AG09309 (cell line): ENCODE data around the gene AMIGO1.

ENCODE experiments used
- DNase-seq: peaks from one replicate; pipeline ENCODE4 v3.0.0-alpha.2; 2010; ENCODE audit warnings: low read depth
- H3K4me3 ChIP-seq: 2 replicates; pipeline ENCODE4 v1.5.1; 2011; ENCODE audit warnings: mild to moderate bottlenecking, low read depth, low read length, moderate library complexity; ENCODE audit not compliant: control insufficient read depth
- CTCF ChIP-seq: IDR thresholded peaks from 2 replicates; pipeline ENCODE4 v1.5.1; 2011; ENCODE audit warnings: mild to moderate bottlenecking, low read depth, low read length, inconsistent platforms; ENCODE audit not compliant: insufficient read depth, control insufficient read depth; ENCODE audit errors: missing control alignments

AMIGO1 gene

GRCh38 chr1:109483672-109484518 lies 25.6 kb downstream of the AMIGO1 start, which contains the start of gene ATXN7L2:
ATXN7L2 (plus strand) TSS chr1:109483905; CDS start chr1:109483954, 49 bp downstream.
- no peak for TF ChIP-seq CTCF

GRCh38 chr1:109482791-109483671 lies 26.5 kb downstream of the AMIGO1 start:
- TF ChIP-seq CTCF, result no peak
- no peak for DNase-seq
- H3K4me3 ChIP-seq, result peak overlapping the region; percentile 65

More at GRCh38 chr1:109483672-109484518, 25.6 kb downstream of the AMIGO1 start, which contains the start of gene ATXN7L2:
- H3K4me3 ChIP-seq, result peak within 1 kb of the TSS; percentile 85
- peak; percentile 57 for DNase-seq

- TF ChIP-seq CTCF, result no peak
- no peak overlapping the region for H3K4me3 ChIP-seq
- DNase-seq, result no peak
Observed at GRCh38 chr1:109482242-109482641, 27.3 kb downstream of the AMIGO1 start.

- no peak for DNase-seq
- no peak overlapping the region for H3K4me3 ChIP-seq
- TF ChIP-seq CTCF, result no peak
Observed at GRCh38 chr1:109481646-109482045, 27.9 kb downstream of the AMIGO1 start.

- no peak for TF ChIP-seq CTCF
- H3K4me3 ChIP-seq, result no peak overlapping the region
- no peak for DNase-seq
Observed at GRCh38 chr1:109479901-109480300, 29.6 kb downstream of the AMIGO1 start.

- no peak for DNase-seq
- H3K4me3 ChIP-seq, result no peak overlapping the region
- no peak for TF ChIP-seq CTCF
Observed at GRCh38 chr1:109479311-109479710, 30.2 kb downstream of the AMIGO1 start.
